Smooth muscle cell (in vitro differentiated cells): ENCODE measurements around the gene AHCYL2. TPM values are rescaled to one million over a fixed set of nuclear protein-coding genes. Genes with fewer than 3 reads are reported as not detected.
"Not testable (repeated sequence)": the region's sequence is repeated elsewhere in the genome, so short reads cannot be mapped to it uniquely, and the experiment has no call there.

Experiments
- DNase-seq: peaks from one replicate; lab custom pipeline; 2025; ENCODE audit not compliant: unreplicated experiment; lab: John Stamatoyannopoulos, UW
- H2AFZ ChIP-seq: fragments of 200-600 bp; sonication (generic); 2 replicates; pipeline ENCODE4 v1.6.0; 2016; ENCODE audit warnings: antibody characterized with exemption, low read depth, mild to moderate bottlenecking
- H3F3A ChIP-seq: fragments of 200-600 bp; sonication (generic); 2 replicates; pipeline ENCODE4 v1.6.0; 2017; ENCODE audit warnings: antibody characterized with exemption, low read depth
- H3K27ac ChIP-seq: fragments of 200-600 bp; sonication (generic); 2 replicates; pipeline ENCODE4 v1.5.1; 2016; ENCODE audit warnings: low read depth, mild to moderate bottlenecking
- H3K27me3 ChIP-seq: fragments of 200-600 bp; sonication (generic); 2 replicates; pipeline ENCODE4 v1.6.1; 2016; ENCODE audit warnings: low read depth, mild to moderate bottlenecking
- H3K36me3 ChIP-seq: fragments of 200-600 bp; sonication (generic); 2 replicates; pipeline ENCODE4 v1.5.1; 2016; ENCODE audit warnings: low read depth
- H3K4me1 ChIP-seq: fragments of 200-600 bp; sonication (generic); 2 replicates; pipeline ENCODE4 v1.5.1; 2016; ENCODE audit warnings: low read depth
- H3K4me2 ChIP-seq: fragments of 200-600 bp; sonication (generic); 2 replicates; pipeline ENCODE4 v1.6.0; 2016; ENCODE audit warnings: mild to moderate bottlenecking
- H3K4me3 ChIP-seq: fragments of 200-600 bp; sonication (generic); 2 replicates; pipeline ENCODE4 v1.5.1; 2016; ENCODE audit warnings: mild to moderate bottlenecking
- H3K79me2 ChIP-seq: fragments of 200-600 bp; sonication (generic); 2 replicates; pipeline ENCODE4 v1.6.0; 2016; ENCODE audit warnings: low read depth, mild to moderate bottlenecking
- H3K9ac ChIP-seq: fragments of 200-600 bp; sonication (generic); 2 replicates; pipeline ENCODE4 v1.6.0; 2016; ENCODE audit warnings: low read depth
- H3K9me3 ChIP-seq: fragments of 200-600 bp; sonication (generic); replicated peaks from 2 replicates; pipeline ENCODE4 v1.5.1; 2016; ENCODE audit warnings: low read depth
- H4K20me1 ChIP-seq: fragments of 200-600 bp; sonication (generic); 2 replicates; pipeline ENCODE4 v1.6.0; 2016; ENCODE audit warnings: low read depth
- WGBS: methylation state at CpG from one replicate; pipeline ENCODE4 v1.1.7; 2016; ENCODE audit warnings: low lambda C conversion rate; 5-methylcytosine and 5-hydroxymethylcytosine counted together
- polyA plus RNA-seq: library from polyadenylated mRNA; unstranded; fragments of >200 nt; fragmentation: Nextera tagmentation; extraction: Ambion mirVana; gene quantifications from 2 replicates; pipeline ENCODE4 v1.2.1, GENCODE V29; 2016
- small RNA-seq: library from RNA; depleted of rRNA; stranded (forward); fragments of <200 nt; gene quantifications from one replicate; pipeline ENCODE3, GENCODE V24; 2014
- total RNA-seq: library from RNA; depleted of rRNA; stranded (reverse); fragments of >200 nt; gene quantifications from 2 replicates; pipeline ENCODE4 v1.2.3, GENCODE V29; 2014
- TF ChIP-seq, protein P1 (sequence below): fragments of 200-600 bp; sonication (generic); IDR thresholded peaks from 2 replicates; pipeline ENCODE4 v1.5.1; 2017; ENCODE audit warnings: borderline replicate concordance, mild to moderate bottlenecking, antibody characterized with exemption; ENCODE audit not compliant: insufficient read depth, poor library complexity, severe bottlenecking

AHCYL2 gene
- total and polyA plus RNA-seq, 2 experiments from 2014 or later, result 6.3 to 7.3 TPM

DNA sequence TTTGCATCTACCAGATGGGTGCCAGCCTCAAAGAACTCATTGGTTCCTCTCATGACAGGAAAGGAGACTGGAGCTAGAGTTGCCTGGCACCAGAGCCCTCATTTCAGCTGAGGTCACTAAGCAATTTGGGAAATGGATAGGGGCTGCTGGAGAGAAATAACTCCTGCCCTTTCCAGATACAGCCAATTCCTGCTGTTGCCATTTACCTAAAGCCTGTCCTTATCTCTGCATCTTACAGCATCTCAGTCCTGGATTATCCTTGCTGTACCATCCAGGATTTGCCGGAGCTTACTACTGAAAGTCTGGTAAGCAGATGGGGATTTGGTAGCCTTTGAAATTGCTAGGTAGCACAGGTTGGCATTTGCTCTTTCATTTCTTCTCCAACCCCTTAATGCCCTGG lies 245.6 kb downstream of the AHCYL2 start:
- Histone ChIP-seq H3K4me2 (no peak overlapping the region), H3K4me3 (no peak overlapping the region), H3K27ac (no peak overlapping the region), H3K36me3 (no peaks in the 10 kb centered on the region), H2AFZ (no peak overlapping the region), H4K20me1 (no peaks in the 10 kb centered on the region), H3K27me3 (no peaks in the 10 kb centered on the region), H3K9me3 (no peaks in the 10 kb centered on the region), H3K9ac (no peak overlapping the region), H3K4me1 (peaks cover 3% of the 10 kb centered on the region), H3K79me2 (no peaks in the 10 kb centered on the region), H3F3A (no peaks in the 10 kb centered on the region)
- 72% methylated on average over 1 of the region's 1 CpG for WGBS
- DNase-seq, result no peak
- TF ChIP-seq, protein P1, sequence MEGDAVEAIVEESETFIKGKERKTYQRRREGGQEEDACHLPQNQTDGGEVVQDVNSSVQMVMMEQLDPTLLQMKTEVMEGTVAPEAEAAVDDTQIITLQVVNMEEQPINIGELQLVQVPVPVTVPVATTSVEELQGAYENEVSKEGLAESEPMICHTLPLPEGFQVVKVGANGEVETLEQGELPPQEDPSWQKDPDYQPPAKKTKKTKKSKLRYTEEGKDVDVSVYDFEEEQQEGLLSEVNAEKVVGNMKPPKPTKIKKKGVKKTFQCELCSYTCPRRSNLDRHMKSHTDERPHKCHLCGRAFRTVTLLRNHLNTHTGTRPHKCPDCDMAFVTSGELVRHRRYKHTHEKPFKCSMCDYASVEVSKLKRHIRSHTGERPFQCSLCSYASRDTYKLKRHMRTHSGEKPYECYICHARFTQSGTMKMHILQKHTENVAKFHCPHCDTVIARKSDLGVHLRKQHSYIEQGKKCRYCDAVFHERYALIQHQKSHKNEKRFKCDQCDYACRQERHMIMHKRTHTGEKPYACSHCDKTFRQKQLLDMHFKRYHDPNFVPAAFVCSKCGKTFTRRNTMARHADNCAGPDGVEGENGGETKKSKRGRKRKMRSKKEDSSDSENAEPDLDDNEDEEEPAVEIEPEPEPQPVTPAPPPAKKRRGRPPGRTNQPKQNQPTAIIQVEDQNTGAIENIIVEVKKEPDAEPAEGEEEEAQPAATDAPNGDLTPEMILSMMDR, result no peak

- H3K27me3 ChIP-seq, result no peaks in the 10 kb centered on the region
- TF ChIP-seq, protein P1, result no peak
- no peaks in the 10 kb centered on the region for H3F3A ChIP-seq
- H3K4me3 ChIP-seq, result no peak overlapping the region
- H3K4me1 ChIP-seq, result peaks cover 3% of the 10 kb centered on the region
- H3K36me3 ChIP-seq, result no peaks in the 10 kb centered on the region
- H2AFZ ChIP-seq, result no peak overlapping the region
- H3K9me3 ChIP-seq, result no peaks in the 10 kb centered on the region
- DNase-seq, result no peak
- H3K27ac ChIP-seq, result no peak overlapping the region
- H3K79me2 ChIP-seq, result no peaks in the 10 kb centered on the region
- no peak overlapping the region for H3K4me2 ChIP-seq
- H3K9ac ChIP-seq, result no peak overlapping the region
- H4K20me1 ChIP-seq, result no peaks in the 10 kb centered on the region
Measured at GRCh38 chr7:129471402-129471827, 246.6 kb downstream of the AHCYL2 start.

- 94% methylated on average over 8 of the region's 27 CpGs for WGBS
Measured at GRCh38 chr7:129475931-129476330, 251.1 kb downstream of the AHCYL2 start.

GRCh38 chr7:129476398-129476797 lies 251.6 kb downstream of the AHCYL2 start:
- H3K9ac ChIP-seq, H2AFZ ChIP-seq, H3K27ac ChIP-seq, H3K4me3 ChIP-seq, H3K4me1 ChIP-seq, H3K9me3 ChIP-seq, DNase-seq, H4K20me1 ChIP-seq, H3K27me3 ChIP-seq, H3K36me3 ChIP-seq, H3K79me2 ChIP-seq, H3F3A ChIP-seq, H3K4me2 ChIP-seq: not testable (repeated sequence)
- WGBS, result 99% methylated on average over 20 of the region's 27 CpGs

More at GRCh38 chr7:129475931-129476330, 251.1 kb downstream of the AHCYL2 start:
- not testable (repeated sequence) for H3K4me3 ChIP-seq, H4K20me1 ChIP-seq, H2AFZ ChIP-seq, H3K4me2 ChIP-seq, H3K27me3 ChIP-seq, H3K4me1 ChIP-seq, H3K9me3 ChIP-seq, H3K9ac ChIP-seq, H3K36me3 ChIP-seq, H3K27ac ChIP-seq, H3F3A ChIP-seq, H3K79me2 ChIP-seq, DNase-seq

Small RNAs within 50 kb of the gene (small RNA-seq; reads per million reads assigned to genes)
- gene AC009244.1 (0.47 reads per million, percentile 16 among the genes with 10 or more reads in this experiment), gene SNRPGP3 (not detected)

Other genes with a start within 250 kb of the AHCYL2 start
- 41.3 and 45.0 TPM in 2 replicates for gene TNPO3, start 169.9 kb upstream of the AHCYL2 start, total RNA-seq
- gene TNPO3, start 169.9 kb upstream of the AHCYL2 start, polyA plus RNA-seq, result 28.4 and 28.6 TPM in 2 replicates
- 2.0 and 2.8 TPM in 2 replicates for gene TSPAN33, start 80.3 kb upstream of the AHCYL2 start, total RNA-seq
- gene TSPAN33, start 80.3 kb upstream of the AHCYL2 start, polyA plus RNA-seq, result 1.6 and 2.4 TPM in 2 replicates
- 23.6 and 30.6 TPM in 2 replicates for gene SMO, start 36.4 kb upstream of the AHCYL2 start, total RNA-seq
- 21.0 and 25.8 TPM in 2 replicates for gene SMO, start 36.4 kb upstream of the AHCYL2 start, polyA plus RNA-seq
- gene STRIP2, start 209.4 kb downstream of the AHCYL2 start, total RNA-seq, result 1.6 and 6.9 TPM in 2 replicates
- gene STRIP2, start 209.4 kb downstream of the AHCYL2 start, polyA plus RNA-seq, result 0.39 and 0.57 TPM in 2 replicates